NCI-H2081 (cell line): ENCODE measurements around the gene PHACTR4.
"Not testable (repeated sequence)": the region's sequence is repeated elsewhere in the genome, so short reads cannot be mapped to it uniquely, and the experiment has no call there.

Experiments
- DNase-seq, 2 experiments: peaks; one replicate each; lab custom pipeline; 2025; lab: John Stamatoyannopoulos, UW

PHACTR4 gene

DNA sequence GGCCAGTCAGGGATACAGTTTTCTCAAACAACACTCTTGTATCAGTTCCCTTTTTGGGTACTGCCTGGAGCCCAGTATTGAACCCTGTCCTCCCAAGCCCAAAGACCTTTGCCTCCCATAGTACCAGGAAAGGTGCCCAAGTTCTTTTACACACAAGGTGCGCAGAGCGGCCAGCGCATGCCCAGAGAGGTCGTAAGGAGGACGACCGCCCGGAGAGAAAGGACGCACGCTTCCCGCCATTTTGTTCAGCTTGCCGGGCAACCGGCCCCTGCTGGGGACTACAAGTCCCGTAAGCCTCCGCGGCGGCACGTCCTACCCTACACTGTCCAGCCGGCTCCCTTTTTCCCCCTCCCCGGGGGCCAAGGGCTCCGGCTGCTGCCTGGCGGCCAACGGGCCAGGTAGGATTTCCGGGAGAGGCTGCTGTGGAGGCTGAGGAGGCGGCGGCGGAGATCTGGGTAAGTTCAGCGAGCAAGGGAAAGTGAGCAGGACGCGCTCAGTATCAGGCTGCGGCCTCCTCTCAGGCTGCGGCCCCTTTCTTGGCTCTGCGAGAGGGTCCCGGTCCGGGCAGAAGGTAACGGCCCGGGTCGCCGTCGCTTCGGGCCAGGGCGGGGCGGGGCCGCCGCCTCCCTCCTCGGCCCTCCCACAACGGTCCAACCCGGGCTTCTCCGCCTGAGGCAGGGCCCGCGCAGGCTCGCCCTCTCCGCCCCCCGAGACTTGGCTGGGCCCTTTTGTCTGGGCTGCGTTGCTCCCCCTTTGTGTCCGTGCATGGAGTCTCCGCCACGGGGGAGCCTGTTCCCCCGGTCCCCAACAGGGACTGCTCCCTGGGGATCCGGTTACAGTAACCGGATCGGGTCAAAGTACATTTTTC, at the start of gene PHACTR4:
PHACTR4 (plus strand) TSS at position 370 of the 868 bp plus-strand sequence. CDS start 37,708 bp downstream, outside the sequence.
- DNase-seq, result peak; percentile 90 to 98

DNA sequence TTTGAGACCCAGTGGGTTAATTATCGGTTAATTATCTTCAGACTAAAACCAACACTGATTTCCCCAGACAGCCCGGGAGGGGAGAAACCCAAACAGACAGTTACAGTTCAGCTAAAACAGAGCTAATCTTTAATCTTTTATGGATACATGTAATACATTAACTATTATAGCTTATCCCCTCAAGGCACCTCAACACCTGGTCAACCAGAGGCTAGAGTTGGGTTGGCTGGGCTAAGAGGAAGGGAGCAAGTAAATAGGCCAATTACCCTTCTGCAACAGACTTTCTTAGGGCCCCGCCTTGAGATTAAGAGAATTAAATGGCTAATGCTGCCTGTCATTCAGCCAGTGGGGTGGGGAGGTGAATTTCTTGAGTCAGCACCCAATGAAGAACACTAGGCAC, 47.3 kb upstream of the PHACTR4 start:
- peak in 1 of 2 experiments; percentile 3 for DNase-seq

DNA sequence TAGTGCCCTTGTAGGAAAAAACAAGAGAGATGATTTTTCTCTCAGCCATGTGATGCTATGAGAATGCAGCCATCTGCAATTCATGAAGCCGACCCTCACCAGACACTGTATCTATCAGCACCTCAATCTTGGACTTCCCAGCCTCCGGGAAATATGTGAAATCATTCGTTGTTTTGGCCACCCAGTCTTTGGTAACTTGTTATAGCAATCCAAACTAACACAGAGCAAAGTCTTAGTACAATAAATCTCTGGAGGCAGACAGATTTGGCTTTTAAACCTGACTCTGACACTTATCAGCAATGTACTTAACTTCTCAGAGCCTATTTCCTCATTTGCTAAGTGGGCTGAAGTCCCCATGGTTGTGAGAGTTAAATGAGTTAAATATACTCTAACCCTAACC, 45.8 kb upstream of the PHACTR4 start:
- DNase-seq, result no peak

DNA sequence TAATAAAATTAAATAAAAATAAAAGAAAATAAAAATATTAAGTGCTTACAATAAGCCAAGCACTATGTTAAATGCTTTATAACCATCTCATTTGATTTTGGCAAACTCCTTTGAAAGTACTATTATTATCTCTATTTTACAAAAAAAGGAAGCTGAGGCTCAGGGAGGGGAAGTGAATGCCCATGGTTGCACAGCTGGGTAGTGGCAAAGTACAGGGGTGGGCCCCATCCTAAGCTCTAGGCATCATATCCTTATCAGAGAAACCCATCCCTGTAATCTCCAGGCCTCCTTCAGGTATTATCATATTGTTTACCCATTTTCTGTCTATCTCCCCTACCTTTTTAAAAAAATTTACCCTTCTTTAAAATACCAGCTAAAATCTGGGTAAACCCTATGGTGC, 43.0 kb upstream of the PHACTR4 start:
- no peak for DNase-seq

DNA sequence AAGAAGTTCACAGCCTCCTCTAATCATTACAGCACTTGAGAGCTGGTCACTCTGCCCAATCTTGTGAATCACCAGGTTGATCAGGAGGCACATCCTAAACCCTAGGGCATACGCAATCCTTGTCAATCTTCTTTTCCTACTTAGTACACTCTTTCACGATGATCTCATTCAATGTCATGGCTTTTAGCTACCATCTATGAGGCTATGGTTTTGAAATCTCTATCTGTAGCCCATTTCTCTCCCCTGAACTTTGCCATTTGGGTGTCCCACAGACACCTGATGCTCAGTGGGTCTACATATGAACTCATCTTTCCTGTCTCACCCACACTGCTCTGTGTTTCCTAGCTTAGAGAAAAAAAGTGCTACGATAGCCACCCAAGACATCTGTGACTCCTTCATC, 42.6 kb upstream of the PHACTR4 start:
- no peak for DNase-seq

DNA sequence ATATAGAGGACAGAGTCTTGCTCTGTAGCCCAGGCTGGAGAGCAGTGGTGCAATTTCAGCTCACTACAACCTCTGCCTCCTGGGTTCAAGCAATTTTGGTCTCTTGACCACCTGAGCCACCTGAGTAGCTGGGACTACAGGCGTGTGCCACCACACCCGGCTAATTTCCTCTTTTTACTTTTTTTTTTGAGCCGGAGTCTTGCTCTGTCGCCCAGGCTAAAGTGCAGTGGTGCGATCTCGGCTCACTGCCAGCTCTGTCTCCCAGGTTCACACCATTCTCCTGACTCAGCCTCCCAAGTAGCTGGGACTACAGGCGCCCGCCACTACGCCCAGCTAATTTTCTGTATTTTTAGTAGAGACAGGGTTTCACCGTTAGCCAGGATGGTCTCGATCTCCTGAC, 42.1 kb upstream of the PHACTR4 start:
- DNase-seq, result not testable (repeated sequence)

DNA sequence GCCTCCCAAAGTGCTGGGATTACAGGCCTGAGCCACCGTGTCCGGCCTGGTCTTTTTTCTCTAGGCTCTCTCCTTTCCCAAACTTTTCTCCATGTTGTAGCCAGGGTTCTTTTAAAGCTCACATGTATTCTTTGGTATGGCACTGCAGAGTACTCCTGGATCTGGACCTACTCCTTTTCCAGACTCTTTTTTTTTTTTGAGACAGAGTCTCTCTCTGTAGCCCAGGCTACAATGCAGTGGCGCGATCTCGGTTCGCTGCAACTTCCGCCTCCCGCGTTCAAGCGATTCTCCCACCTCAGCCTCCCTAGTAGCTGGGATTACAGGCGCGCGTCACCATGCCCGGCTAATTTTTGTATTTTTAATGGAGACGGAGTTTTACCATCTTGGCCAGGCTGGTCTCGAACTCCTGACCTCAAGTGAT, 41.3 kb upstream of the PHACTR4 start:
- DNase-seq, result no peak

DNA sequence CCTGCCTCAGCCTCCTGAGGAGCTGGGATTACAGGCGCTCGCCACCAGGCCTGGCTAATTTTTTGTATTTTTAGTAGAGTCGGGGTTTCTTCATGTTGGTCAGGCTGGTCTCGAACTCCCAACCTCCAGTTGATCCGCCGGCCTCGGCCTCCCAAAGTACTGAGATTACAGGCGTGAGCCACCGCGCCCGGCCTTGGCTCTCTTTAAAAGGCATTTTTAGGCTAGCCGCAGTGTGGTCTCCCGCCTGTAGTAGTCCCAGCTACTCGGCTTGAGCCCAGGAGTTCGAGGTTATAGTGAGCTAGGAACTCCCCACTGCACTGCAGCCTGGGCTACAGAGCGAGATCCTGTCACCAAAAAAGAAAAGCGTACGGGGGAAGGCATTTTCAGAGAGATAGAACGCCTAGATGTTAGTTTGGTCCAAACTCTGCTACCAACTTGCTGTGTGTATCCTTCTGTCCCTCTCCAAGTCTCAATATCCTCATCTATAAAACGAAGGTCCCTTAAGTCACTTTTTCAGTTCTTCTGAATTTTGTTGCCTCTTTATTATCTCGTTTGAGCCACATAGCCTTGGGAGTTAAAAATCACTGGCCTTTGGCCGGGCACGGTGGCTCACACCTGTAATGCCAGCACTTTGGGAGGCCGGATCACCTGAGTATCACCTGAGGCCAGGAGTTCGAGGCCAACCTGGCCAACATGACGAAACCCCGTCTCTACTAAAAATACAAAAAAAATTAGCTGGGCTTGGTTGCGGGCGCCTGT, 40.0 kb upstream of the PHACTR4 start:
- DNase-seq, result peak; percentile 16

DNA sequence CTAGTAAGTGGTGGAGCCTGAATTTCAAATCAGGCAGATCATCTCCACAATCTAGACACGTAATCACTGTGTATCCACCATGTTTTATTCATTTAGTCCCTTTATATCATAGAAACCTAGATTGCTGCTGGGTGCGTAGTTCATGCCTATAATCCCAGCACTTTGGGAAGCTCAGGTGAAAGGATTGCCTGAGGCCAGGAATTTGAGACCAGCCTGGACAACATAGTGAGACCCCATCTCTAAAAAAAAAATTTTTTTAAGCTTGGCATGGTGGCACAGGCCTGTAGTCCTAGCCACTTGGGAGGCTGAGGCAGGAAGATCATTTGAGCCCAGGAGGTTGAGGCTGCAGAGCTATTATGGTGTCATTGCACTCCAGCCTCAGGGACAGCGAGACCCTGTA, 30.6 kb upstream of the PHACTR4 start:
- no peak for DNase-seq

DNA sequence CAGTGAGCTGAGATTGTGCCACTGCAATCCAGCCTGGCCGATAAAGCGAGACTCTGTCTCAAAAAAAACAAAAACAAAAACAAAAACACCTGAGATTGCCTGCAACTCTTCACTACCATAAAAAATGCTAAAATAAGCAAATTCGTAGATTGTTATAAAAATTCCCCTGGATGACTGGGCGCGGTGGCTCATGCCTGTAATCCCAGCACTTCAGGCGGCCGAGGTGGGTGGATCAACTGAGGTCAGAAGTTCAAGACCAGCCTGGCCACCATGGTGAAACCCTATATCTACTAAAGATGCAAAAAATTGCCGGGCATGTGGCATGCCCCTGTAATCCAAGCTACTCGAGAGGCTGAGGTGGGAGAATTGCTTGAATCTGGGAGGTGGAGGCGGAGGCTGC, 30.0 kb upstream of the PHACTR4 start:
- DNase-seq, result no peak

DNA sequence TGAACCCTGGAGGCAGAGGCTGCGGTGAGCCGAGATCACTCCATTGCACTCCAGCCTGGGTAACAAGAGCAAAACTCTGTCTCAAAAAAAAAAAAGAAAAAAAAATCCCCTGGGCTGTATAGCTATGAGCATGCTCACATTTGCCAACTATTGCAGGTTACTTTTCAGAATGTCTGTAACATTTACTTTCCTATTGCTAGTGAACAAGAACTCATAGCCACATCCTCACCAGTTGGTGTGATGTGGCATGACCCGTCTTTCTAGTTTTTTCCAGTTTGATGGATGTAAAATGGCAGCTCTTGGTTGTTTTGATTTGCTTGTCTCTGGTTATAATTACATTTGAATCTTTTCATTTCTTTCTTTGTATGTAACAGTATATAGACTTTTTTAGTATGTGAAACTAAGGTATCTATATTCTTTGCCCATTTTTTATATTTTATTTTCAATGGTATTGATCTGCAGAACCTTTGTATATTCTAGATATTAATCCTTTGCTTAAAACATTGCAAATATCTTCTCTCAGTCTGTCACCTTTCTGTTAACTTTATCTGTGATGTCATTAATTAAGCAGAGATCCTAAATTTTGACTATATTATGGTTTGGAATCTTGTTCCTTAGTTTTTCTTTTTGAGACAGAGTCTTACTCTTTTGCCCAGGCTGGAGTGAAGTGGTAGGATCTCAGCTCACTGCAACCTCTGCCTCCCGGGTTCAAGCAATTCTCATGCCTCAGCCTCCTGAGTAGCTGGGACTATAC, 29.1 kb upstream of the PHACTR4 start:
- no peak for DNase-seq

DNA sequence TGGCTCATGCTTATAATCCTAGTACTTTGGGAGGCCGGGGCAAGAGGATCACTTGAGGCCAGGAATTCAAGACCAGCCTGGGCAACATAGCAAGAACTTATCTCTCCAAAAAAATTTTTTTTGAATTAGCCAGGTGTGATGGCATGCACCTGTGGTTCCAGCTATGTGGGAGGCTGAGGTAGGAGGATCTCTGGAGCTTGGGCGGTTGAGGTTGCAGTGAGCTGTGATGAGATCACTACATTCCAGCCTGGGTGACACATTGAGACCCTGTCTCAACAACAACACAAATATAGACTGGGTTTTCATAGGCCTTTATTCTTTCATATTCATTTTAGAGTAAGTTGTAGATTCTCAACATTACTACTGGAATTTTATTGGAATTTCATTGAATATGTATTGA, 27.9 kb upstream of the PHACTR4 start:
- no peak for DNase-seq

DNA sequence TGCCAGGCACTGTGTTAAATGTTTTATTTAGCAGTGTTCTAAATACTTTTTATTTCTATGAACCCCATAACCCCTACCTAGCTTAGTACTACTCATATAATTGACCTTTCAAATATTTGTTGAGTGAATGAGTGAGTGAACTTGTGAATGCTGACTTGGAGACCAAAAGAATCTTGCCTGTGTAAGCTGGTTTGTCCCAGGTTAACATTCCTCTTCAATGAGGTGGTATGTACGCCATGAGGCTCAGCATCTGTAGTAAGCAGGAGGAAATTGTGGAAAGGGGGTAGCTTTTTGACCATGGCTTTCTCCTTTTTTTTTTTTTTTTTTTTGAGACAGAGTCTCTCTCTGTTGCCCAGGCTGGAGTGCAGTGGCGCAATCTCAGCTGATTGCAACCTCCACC, 26.1 kb upstream of the PHACTR4 start:
- DNase-seq, result no peak

DNA sequence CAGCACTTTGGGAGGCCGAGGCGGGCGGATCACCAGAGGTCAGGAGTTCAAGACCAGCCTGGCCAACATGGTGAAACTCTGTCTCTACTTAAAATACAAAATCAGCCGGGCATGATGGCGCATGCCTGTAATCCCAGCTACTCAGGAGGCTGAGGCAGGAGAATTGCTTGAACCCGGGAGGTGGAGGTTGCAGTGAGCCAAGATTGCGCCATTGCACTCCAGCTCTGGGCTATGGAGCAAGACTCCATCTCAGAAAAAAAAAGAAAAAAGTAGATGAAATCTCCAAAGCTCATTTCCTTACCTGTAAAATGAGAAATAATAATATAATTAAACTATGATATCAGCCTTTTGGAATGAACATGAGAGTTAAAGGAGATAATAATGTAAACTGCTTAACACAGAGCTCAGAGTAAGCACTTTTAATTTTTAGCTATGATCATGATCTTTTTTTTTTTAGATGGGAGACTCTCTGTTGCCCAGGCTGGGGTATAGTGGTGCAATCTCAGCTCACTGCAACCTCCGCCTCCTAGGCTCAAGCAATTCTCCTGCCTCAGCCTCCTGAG, 16.2 kb upstream of the PHACTR4 start:
- not testable (repeated sequence) for DNase-seq

DNA sequence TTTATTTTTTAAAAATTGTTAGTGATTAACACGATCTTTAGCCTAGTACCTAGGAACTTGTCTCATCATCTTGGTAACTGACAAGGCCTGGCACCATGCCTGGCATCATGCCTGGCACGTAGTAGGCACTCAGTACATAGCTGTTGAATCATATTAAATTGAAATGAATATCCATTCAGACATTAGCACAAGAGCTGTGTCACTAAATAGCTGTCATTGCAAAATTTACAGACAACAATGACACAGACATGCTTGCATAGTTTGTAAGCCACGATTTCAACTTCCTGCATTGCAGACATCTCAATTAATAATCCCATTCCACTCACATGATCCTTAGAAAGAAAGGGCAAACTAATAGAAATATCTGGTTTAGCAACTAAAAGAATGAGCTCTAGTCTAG, 15.4 kb upstream of the PHACTR4 start:
- no peak for DNase-seq

DNA sequence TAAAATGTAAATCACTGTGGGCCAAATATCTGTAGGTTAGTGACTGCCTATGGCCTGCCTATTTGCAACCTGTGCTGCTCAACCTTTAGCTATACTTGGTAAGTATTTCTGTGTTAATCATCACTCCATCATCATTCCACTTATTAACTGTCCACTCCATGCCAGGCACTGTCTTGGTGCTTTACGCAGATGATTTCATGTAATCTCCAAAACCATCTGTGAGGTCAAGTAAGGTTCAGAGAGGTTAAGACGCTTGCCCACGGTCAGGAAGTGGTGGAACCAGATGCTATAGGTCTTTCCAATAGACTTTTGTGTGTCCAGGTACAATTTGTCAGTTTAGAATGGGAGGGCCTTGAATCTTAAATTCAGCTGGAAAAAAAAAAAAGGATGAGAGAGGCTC, 10.8 kb upstream of the PHACTR4 start:
- no peak for DNase-seq

DNA sequence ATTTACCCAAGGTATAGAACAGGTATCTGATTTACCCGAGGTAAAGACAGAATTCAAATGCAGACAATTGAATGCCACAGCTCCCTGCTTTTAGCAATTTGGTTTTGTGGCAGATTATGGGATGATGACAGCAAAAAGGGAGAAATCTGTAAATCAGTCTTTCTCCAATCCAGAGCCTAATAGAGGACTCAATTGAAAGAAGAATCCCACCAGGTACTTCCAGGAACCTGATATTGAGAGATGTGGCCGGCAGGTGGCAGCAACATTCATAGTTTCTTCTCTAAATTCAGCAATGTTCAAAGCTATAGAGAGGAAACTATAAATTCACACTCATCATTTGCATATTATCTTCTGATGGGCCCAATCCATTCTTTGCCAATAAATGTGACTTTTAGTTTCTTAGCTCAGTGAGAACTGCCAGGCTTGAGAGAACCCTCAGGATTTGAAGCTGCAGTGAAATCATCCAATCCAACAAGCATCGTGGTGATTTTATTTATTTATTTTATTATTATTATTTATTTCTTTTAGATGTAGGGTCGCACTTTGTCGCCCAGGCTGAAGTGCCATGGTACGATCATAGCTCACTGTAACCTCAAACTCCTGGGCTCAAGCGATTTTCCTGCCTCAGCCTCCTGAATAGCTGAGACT, 9.8 kb upstream of the PHACTR4 start:
- DNase-seq, result peak; percentile 66

DNA sequence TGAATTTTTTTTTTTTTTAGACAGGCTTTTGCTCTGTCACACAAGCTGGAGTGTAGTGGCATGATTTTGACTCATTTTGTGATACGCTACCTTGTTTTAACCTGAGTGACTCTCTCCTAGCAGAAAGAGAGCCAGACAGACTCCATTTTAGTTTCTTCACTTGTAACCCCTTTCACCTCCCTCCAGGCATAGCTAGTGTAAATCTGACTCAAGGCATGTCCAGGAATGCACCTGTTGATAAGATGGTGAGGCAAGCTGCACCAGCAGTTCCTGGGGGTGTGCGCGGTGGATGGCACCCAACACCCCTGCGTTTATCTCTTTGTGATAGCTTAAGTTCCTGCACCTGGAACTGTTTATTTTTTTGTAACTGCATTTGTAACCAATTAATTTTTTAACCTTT, 4.7 kb upstream of the PHACTR4 start:
- DNase-seq, result no peak

DNA sequence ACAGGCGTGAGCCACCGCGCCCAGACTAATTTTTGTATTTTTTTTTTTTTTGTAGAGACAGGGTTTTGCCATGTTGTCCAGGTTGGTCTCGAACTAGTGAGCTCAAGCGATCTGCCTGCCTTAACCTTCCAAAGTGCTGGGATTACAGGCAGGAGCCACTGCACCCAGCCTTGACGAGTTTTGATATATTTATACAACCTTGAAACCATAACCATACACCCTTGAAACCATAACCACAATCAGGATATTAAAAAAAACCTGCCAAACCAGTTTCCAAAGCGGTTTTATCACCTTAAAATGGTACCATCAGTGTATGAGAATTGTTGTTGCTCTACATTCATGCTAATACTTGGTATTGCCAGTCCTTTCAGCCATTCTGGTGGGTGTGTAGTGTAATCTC, 3.7 kb upstream of the PHACTR4 start:
- no peak for DNase-seq

DNA sequence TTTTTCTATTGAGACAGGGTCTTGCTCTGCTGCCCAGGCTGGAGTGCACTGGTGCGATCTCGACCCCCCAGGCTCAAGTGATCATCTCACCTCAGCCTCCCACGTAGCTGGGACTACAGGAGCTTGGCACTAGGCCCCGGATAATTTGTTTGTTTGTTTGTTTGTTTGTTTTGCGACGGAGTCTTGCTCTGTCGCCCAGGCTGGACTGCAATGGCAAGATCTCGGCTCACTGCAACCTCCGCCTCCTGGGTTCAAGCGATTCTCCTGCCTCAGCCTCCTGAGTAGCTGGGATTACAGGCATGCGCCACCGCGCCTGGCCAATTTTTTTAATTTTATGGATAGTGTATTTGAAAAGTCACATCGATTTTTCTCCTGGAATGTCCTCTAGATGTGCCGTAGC, 932 bp upstream of the PHACTR4 start:
- DNase-seq, result not testable (repeated sequence)

DNA sequence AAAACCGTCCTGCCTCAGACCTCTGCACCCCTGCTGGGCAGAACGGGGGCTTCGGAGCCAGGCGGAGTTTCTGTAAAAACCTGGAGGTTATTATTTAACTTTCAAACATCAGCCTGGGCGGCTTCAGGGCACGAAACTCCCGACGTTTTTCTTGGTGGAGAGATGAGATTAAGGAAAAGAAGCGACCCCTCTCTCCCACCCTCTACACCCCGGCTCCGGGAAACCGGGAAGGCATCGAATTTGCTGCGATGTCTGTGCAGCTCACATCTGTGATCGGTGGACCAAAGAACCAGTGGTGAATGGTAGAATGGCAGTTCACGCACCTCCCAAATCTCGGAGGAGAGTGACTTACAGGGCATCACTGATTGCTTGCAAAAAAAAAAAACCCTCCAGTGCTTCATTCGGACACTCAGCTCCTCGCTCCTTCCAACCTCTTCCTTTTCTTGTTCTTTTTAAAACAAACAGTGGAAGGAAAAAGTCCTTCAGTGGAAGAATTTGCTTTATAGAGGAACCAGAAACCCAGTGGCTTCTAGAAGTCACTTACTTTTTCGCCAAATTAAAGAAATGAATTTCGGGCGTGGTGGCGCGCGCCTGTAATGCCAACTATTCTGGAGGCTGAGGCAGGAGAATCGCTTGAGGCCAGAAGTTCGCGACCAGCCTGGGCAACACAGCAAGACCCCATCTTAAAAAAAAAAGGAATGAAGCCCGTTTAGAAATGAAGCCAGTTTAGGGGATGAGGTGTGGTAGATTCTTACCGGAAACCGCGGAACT, 884 bp downstream of the PHACTR4 start:
- DNase-seq, result no peak
